ENCODE data around the gene RPGR.

The RPGR gene

GRCh38 chrX:38236901-38237615 is 90.3 kb downstream of the RPGR start:
- no peaks in the 10 kb centered on the region for H3K4me1 ChIP-seq (ENCODE audit: control insufficient read depth, insufficient read depth, low read length)

DNA sequence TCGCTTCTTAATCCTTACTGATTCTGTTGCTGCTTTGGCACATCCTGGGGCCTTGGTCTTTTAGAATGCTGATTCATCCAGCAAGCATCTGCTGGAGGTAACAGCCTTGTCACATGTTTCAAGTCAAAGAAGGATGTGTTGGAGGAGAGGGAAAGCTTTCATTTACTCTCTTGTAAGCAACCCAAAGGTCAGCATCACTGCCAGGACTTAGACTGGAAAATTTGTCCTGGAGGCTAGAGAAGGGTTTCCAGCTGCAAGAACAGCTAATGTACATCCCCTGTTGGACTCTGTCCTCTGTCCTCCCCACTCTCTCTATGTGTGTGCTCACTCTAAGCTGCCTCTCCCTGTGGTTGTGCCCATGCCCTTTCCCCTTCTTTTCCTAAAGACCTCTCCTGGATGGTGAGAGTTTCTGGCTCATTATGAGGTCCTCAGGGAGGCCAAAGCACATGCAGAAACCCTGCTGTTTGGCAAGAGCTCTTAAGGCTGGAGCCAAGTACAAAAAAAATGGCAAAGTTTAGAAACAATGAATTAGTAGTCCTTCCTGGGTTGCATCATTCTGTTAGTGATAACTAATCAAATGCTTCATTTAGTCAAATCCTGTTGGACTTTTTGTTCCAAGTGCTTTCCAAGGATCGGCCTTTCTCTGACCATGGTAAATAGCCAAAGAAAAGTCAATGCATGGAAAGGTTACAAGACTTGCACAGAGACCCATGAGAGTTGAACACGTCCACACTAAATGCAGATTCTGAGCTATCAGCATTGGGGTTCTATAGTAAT is 93.2 kb downstream of the RPGR start:
- no peaks in the 10 kb centered on the region for H3K27me3 ChIP-seq (ENCODE audit: control insufficient read depth, insufficient read depth, low read length)
- no peaks in the 10 kb centered on the region for H3K9me3 ChIP-seq (ENCODE audit: control insufficient read depth, low read length)
- H3K4me3 ChIP-seq (ENCODE audit: low read length): no peak overlapping the region
- no peaks in the 10 kb centered on the region for H3K36me3 ChIP-seq (ENCODE audit: control insufficient read depth, insufficient read depth, low read length)
- no peaks in the 10 kb centered on the region for H3K4me1 ChIP-seq (ENCODE audit: control insufficient read depth, insufficient read depth, low read length)
- no peak overlapping the region for H3K9ac ChIP-seq (ENCODE audit: low read length)

More at GRCh38 chrX:38236901-38237615, 90.3 kb downstream of the RPGR start:
- Histone ChIP-seq H3K9ac (ENCODE audit: low read length) (no peak overlapping the region), H3K27me3 (ENCODE audit: control insufficient read depth, insufficient read depth, low read length) (no peaks in the 10 kb centered on the region), H3K4me3 (ENCODE audit: low read length) (no peak overlapping the region), H3K9me3 (ENCODE audit: control insufficient read depth, low read length) (no peaks in the 10 kb centered on the region), H3K36me3 (ENCODE audit: control insufficient read depth, insufficient read depth, low read length) (no peaks in the 10 kb centered on the region)

GRCh38 chrX:38232079-38232686 is 95.1 kb downstream of the RPGR start:
- H3K9ac ChIP-seq (ENCODE audit: low read length): no peak overlapping the region
- no peaks in the 10 kb centered on the region for H3K36me3 ChIP-seq (ENCODE audit: control insufficient read depth, insufficient read depth, low read length)
- no peaks in the 10 kb centered on the region for H3K4me1 ChIP-seq (ENCODE audit: control insufficient read depth, insufficient read depth, low read length)
- H3K9me3 ChIP-seq (ENCODE audit: control insufficient read depth, low read length): no peaks in the 10 kb centered on the region
- no peak overlapping the region for H3K4me3 ChIP-seq (ENCODE audit: low read length)
- H3K27me3 ChIP-seq (ENCODE audit: control insufficient read depth, insufficient read depth, low read length): no peaks in the 10 kb centered on the region

- H3K9me3 ChIP-seq (ENCODE audit: control insufficient read depth, low read length): no peaks in the 10 kb centered on the region
- H3K9ac ChIP-seq (ENCODE audit: low read length): no peak overlapping the region
- no peaks in the 10 kb centered on the region for H3K36me3 ChIP-seq (ENCODE audit: control insufficient read depth, insufficient read depth, low read length)
- peaks cover 5% of the 10 kb centered on the region for H3K4me1 ChIP-seq (ENCODE audit: control insufficient read depth, insufficient read depth, low read length)
- peaks cover 5% of the 10 kb centered on the region for H3K27me3 ChIP-seq (ENCODE audit: control insufficient read depth, insufficient read depth, low read length)
- no peak overlapping the region for H3K4me3 ChIP-seq (ENCODE audit: low read length)
These were observed 102.2 kb downstream of the RPGR start for GRCh38 chrX:38225093-38225492.

GRCh38 chrX:38224160-38224559 is 103.1 kb downstream of the RPGR start:
- Histone ChIP-seq H3K4me3 (ENCODE audit: low read length) (no peak overlapping the region), H3K36me3 (ENCODE audit: control insufficient read depth, insufficient read depth, low read length) (no peaks in the 10 kb centered on the region), H3K27me3 (ENCODE audit: control insufficient read depth, insufficient read depth, low read length) (peaks cover 10% of the 10 kb centered on the region), H3K9me3 (ENCODE audit: control insufficient read depth, low read length) (no peaks in the 10 kb centered on the region), H3K4me1 (ENCODE audit: control insufficient read depth, insufficient read depth, low read length) (peaks cover 10% of the 10 kb centered on the region), H3K9ac (ENCODE audit: low read length) (no peak overlapping the region)

- Histone ChIP-seq H3K4me1 (ENCODE audit: control insufficient read depth, insufficient read depth, low read length) (peaks cover 10% of the 10 kb centered on the region), H3K27me3 (ENCODE audit: control insufficient read depth, insufficient read depth, low read length) (peaks cover 10% of the 10 kb centered on the region), H3K9ac (ENCODE audit: low read length) (no peak overlapping the region), H3K9me3 (ENCODE audit: control insufficient read depth, low read length) (no peaks in the 10 kb centered on the region), H3K36me3 (ENCODE audit: control insufficient read depth, insufficient read depth, low read length) (no peaks in the 10 kb centered on the region), H3K4me3 (ENCODE audit: low read length) (no peak overlapping the region)
These were observed 105.8 kb downstream of the RPGR start for GRCh38 chrX:38221391-38221929.

DNA sequence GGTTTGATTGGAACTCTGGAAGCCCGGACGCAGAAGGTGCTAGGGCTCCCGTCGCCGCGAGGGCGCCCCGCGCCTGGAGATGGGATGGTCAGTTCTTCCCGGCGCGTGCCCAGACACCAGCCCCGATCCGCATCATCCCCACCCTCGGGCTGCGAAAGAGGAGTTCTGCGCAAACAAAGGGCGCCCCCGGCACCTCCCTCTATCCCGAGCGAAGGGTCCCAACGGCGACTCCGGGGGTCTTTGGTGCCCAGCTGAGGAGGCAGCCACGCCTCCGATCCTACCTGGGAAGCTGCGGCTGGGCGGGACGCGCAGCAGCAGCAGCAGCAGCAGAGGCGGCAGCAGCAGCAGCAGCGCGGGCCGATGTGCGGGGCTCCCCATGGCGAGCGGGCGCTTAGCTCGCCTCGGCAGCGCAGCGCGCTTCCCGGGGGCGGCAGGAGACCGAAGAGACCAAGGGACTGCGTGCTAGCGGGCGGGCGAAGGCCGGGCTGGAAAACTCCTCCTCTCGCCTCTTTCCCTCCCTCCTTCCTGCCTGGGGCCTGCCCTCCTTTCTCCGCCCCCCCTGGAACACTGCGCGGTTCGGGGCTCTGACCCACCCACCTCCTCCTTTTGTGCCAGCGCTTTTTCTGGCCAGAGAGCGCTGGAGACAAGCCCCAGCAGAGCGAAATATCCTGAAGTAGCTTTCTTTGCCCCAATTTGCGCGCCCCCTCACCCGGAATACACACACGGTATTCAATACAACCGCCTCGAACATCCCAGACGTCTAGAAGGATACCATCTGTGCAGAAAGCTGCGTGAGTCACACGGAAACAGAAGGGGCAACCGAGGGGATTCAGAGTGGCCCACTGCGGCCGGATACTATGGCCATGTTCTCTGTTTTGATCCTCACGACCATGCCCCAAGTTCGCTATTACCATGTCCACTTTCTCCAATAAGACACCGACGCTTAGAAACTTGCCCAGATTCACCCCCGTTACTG is 106.6 kb downstream of the RPGR start, which contains the start of gene SRPX:
TSS of gene SRPX (minus strand) at position 457 of the 976 bp plus-strand sequence. CDS start at position 378, 79 bp downstream.
- Histone ChIP-seq H3K36me3 (ENCODE audit: control insufficient read depth, insufficient read depth, low read length) (no peaks in the 10 kb centered on the region), H3K4me3 (ENCODE audit: low read length) (peak within 1 kb of the TSS; percentile 63), H3K9me3 (ENCODE audit: control insufficient read depth, low read length) (no peaks in the 10 kb centered on the region), H3K9ac (ENCODE audit: low read length) (peak within 1 kb of the TSS; percentile 8), H3K27me3 (ENCODE audit: control insufficient read depth, insufficient read depth, low read length) (peaks cover 10% of the 10 kb centered on the region), H3K4me1 (ENCODE audit: control insufficient read depth, insufficient read depth, low read length) (peaks cover 10% of the 10 kb centered on the region)

GRCh38 chrX:38220024-38220414 is 107.3 kb downstream of the RPGR start:
- Histone ChIP-seq H3K27me3 (ENCODE audit: control insufficient read depth, insufficient read depth, low read length) (peaks cover 10% of the 10 kb centered on the region), H3K4me3 (ENCODE audit: low read length) (peak overlapping the region; percentile 63), H3K36me3 (ENCODE audit: control insufficient read depth, insufficient read depth, low read length) (no peaks in the 10 kb centered on the region), H3K9ac (ENCODE audit: low read length) (peak overlapping the region; percentile 8), H3K9me3 (ENCODE audit: control insufficient read depth, low read length) (no peaks in the 10 kb centered on the region), H3K4me1 (ENCODE audit: control insufficient read depth, insufficient read depth, low read length) (peaks cover 10% of the 10 kb centered on the region)

Measured in mucosa of stomach (tissue), 1 donor.